ENCODE measurements around the gene NCOR2. TPM values are rescaled to one million over a fixed set of nuclear protein-coding genes. Genes with fewer than 3 reads are reported as not detected.

Gene NCOR2
- total RNA-seq, 4 donors from 2014 or later, result 211 to 265 (median 225) TPM

- 68 to 74% methylated on average over 16 to 17 of the region's 17 CpGs for WGBS, 2 donors
- Histone ChIP-seq H3K27ac (peak overlapping the region in 3 of 4 donors; percentile 5 to 85 (median 81)), H3K9me3 (no peaks in the 10 kb centered on the region), H3K4me1 (peaks cover 0 to 90% (median 65%) of the 10 kb centered on the region in 4 donors), H3K36me3 (no peaks in the 10 kb centered on the region), H3K27me3 (no peaks in the 10 kb centered on the region), H3K4me3 (no peak overlapping the region)
- no peak for DNase-seq (ENCODE audit: low spot score in 2 of 2)
- no peak for TF ChIP-seq EP300 (IDR thresholded peaks at IDR 0.05)
- TF ChIP-seq POLR2A (IDR thresholded peaks at IDR 0.05), result no peak
- no peak for TF ChIP-seq CTCF (IDR thresholded peaks at IDR 0.05)
These were observed 17.8 kb downstream of the NCOR2 start for GRCh38 chr12:124549629-124550028.

- no peaks in the 10 kb centered on the region for H3K9me3 ChIP-seq
- TF ChIP-seq CTCF (IDR thresholded peaks at IDR 0.05) (no peak), POLR2A (IDR thresholded peaks at IDR 0.05) (no peak), EP300 (IDR thresholded peaks at IDR 0.05) (peak in 1 of 2 donors; percentile 54)
- peak in 1 of 2 donors; percentile 57 for DNase-seq (ENCODE audit: low spot score in 2 of 2)
- H3K4me3 ChIP-seq, result no peak overlapping the region
- WGBS, 2 donors, result 13 to 17% methylated on average over 23 to 24 of the region's 24 CpGs
- peak overlapping the region in 3 of 4 donors; percentile 5 to 85 (median 81) for H3K27ac ChIP-seq
- no peaks in the 10 kb centered on the region for H3K27me3 ChIP-seq
- H3K36me3 ChIP-seq, result no peaks in the 10 kb centered on the region
- peaks cover 3 to 90% (median 69%) of the 10 kb centered on the region in 4 donors for H3K4me1 ChIP-seq
These were observed 18.5 kb downstream of the NCOR2 start for GRCh38 chr12:124548854-124549378.

GRCh38 chr12:124547626-124548025 lies 19.8 kb downstream of the NCOR2 start:
- no peak for DNase-seq (ENCODE audit: low spot score in 2 of 2)
- Histone ChIP-seq H3K4me1 (peaks cover 6 to 98% (median 81%) of the 10 kb centered on the region in 4 donors), H3K4me3 (no peak overlapping the region), H3K27me3 (no peaks in the 10 kb centered on the region), H3K36me3 (no peaks in the 10 kb centered on the region), H3K27ac (peak overlapping the region in 2 of 4 donors; percentile 81 to 85), H3K9me3 (no peaks in the 10 kb centered on the region)
- 96% methylated on average over 3 of the region's 3 CpGs for WGBS, 2 donors
- no peak for TF ChIP-seq POLR2A (IDR thresholded peaks at IDR 0.05)
- no peak for TF ChIP-seq CTCF (IDR thresholded peaks at IDR 0.05)
- TF ChIP-seq EP300 (IDR thresholded peaks at IDR 0.05), result no peak

- peaks cover 6 to 88% (median 72%) of the 10 kb centered on the region in 4 donors for H3K4me1 ChIP-seq
- peak overlapping the region in 3 of 4 donors; percentile 36 to 89 (median 69) for H3K27ac ChIP-seq
- no peaks in the 10 kb centered on the region for H3K9me3 ChIP-seq
- H3K4me3 ChIP-seq, result no peak overlapping the region
- 37% methylated on average over 9 to 21 of the region's 26 CpGs for WGBS, 2 donors
- no peak for TF ChIP-seq POLR2A (IDR thresholded peaks at IDR 0.05)
- no peak for TF ChIP-seq CTCF (IDR thresholded peaks at IDR 0.05)
- no peak for TF ChIP-seq EP300 (IDR thresholded peaks at IDR 0.05)
- no peaks in the 10 kb centered on the region for H3K27me3 ChIP-seq
- DNase-seq (ENCODE audit: low spot score in 2 of 2), result no peak
- H3K36me3 ChIP-seq, result no peaks in the 10 kb centered on the region
These were observed 21.6 kb downstream of the NCOR2 start for GRCh38 chr12:124545508-124546418.

GRCh38 chr12:124544983-124545382 lies 22.4 kb downstream of the NCOR2 start:
- WGBS, 2 donors, result 70 to 80% methylated on average over 8 of the region's 8 CpGs
- Histone ChIP-seq H3K36me3 (no peaks in the 10 kb centered on the region), H3K27me3 (no peaks in the 10 kb centered on the region), H3K9me3 (no peaks in the 10 kb centered on the region), H3K27ac (peak overlapping the region in 3 of 4 donors; percentile 36 to 89 (median 69)), H3K4me1 (peaks cover 6 to 84% (median 65%) of the 10 kb centered on the region in 4 donors), H3K4me3 (no peak overlapping the region)
- DNase-seq (ENCODE audit: low spot score in 2 of 2), result no peak
- TF ChIP-seq EP300 (IDR thresholded peaks at IDR 0.05), result no peak
- no peak for TF ChIP-seq POLR2A (IDR thresholded peaks at IDR 0.05)
- no peak for TF ChIP-seq CTCF (IDR thresholded peaks at IDR 0.05)

Data from tibial nerve (tissue), 4 donors.